Tibial artery (tissue), 4 donors: ENCODE measurements around the gene CCDC78.
A peak's percentile ranks its signal among the peaks of the same experiment; 100 is the strongest.

ENCODE experiments used
- DNase-seq, 2 donors: peaks; one replicate each; pipeline ENCODE4 v3.0.0-alpha.2; 2019
- H3K27ac ChIP-seq, 2 donors: fragments of 200-600 bp; sonication (generic) in 1 of 2; 1 replicate in 1 of 2; 2 replicates in 1 of 2; pipeline ENCODE4 v1.5.1; 2018 to 2019; ENCODE audit warnings: mild to moderate bottlenecking in 1 of 2
- H3K27me3 ChIP-seq, 2 donors: fragments of 200-600 bp; sonication (generic) in 1 of 2; one replicate each; pipeline versions ENCODE4 v1.5.1 to v1.6.0; 2016 to 2019
- H3K36me3 ChIP-seq, 3 donors: fragments of 200-600 bp; sonication (generic) in 2 of 3; one replicate each; pipeline ENCODE4 v1.5.1; 2016 to 2019; ENCODE audit warnings: mild to moderate bottlenecking in 2 of 3
- H3K4me1 ChIP-seq, 4 donors: fragments of 200-600 bp; sonication (generic) in 2 of 4; 1 replicate in 3 of 4; 2 replicates in 1 of 4; pipeline ENCODE4 v1.5.1; 2016 to 2019
- H3K4me3 ChIP-seq, 2 donors: fragments of 200-600 bp; sonication (generic) in 1 of 2; 1 replicate in 1 of 2; 2 replicates in 1 of 2; pipeline ENCODE4 v1.5.1; 2018 to 2019; ENCODE audit warnings: mild to moderate bottlenecking in 2 of 2
- H3K9me3 ChIP-seq, 3 donors: fragments of 200-600 bp; sonication (generic) in 1 of 3; one replicate each; pipeline ENCODE4 v1.5.1; 2016 to 2019
- intact Hi-C: fragments of 100-400 bp; cut with DNase I; formaldehyde crosslinking; loops from one replicate; pipeline ENCODE4 v1.15.0; 2023; ENCODE audit warnings: low total_unique reads
- TF ChIP-seq, protein P1 (sequence below), 2 experiments: fragments of 200-600 bp in 1 of 2; fragments of 450-650 bp in 1 of 2; IDR thresholded peaks; one replicate each; pipeline ENCODE4 v1.5.1; 2017 to 2019; ENCODE audit warnings: antibody characterized with exemption in 2 of 2, mild to moderate bottlenecking in 1 of 2, moderate library complexity in 1 of 2

Gene CCDC78

GRCh38 chr16:676913-677312 lies 49.3 kb downstream of the CCDC78 start:
- no peak for DNase-seq
- peaks cover 0 to 8% of the 10 kb centered on the region in 2 donors for H3K27me3 ChIP-seq
- peaks cover 0 to 48% (median 31%) of the 10 kb centered on the region in 4 donors for H3K4me1 ChIP-seq
- H3K27ac ChIP-seq: no peak overlapping the region
- H3K4me3 ChIP-seq: no peak overlapping the region
- TF ChIP-seq, protein P1, sequence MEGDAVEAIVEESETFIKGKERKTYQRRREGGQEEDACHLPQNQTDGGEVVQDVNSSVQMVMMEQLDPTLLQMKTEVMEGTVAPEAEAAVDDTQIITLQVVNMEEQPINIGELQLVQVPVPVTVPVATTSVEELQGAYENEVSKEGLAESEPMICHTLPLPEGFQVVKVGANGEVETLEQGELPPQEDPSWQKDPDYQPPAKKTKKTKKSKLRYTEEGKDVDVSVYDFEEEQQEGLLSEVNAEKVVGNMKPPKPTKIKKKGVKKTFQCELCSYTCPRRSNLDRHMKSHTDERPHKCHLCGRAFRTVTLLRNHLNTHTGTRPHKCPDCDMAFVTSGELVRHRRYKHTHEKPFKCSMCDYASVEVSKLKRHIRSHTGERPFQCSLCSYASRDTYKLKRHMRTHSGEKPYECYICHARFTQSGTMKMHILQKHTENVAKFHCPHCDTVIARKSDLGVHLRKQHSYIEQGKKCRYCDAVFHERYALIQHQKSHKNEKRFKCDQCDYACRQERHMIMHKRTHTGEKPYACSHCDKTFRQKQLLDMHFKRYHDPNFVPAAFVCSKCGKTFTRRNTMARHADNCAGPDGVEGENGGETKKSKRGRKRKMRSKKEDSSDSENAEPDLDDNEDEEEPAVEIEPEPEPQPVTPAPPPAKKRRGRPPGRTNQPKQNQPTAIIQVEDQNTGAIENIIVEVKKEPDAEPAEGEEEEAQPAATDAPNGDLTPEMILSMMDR (IDR thresholded peaks at IDR 0.05): no peak
- no peaks in the 10 kb centered on the region for H3K9me3 ChIP-seq
- H3K36me3 ChIP-seq: peaks cover 18 to 37% (median 26%) of the 10 kb centered on the region in 3 donors
- intact Hi-C loops: no loop called here

- intact Hi-C loops: no loop called here
- H3K4me3 ChIP-seq: no peak overlapping the region
- no peak overlapping the region for H3K27ac ChIP-seq
- DNase-seq: no peak
- TF ChIP-seq, protein P1 (IDR thresholded peaks at IDR 0.05): no peak
- peaks cover 18 to 37% (median 26%) of the 10 kb centered on the region in 3 donors for H3K36me3 ChIP-seq
- H3K4me1 ChIP-seq: peaks cover 0 to 44% (median 27%) of the 10 kb centered on the region in 4 donors
- no peaks in the 10 kb centered on the region for H3K9me3 ChIP-seq
- peaks cover 0 to 8% of the 10 kb centered on the region in 2 donors for H3K27me3 ChIP-seq
Measured at GRCh38 chr16:676565-676902, 49.7 kb downstream of the CCDC78 start.

DNA sequence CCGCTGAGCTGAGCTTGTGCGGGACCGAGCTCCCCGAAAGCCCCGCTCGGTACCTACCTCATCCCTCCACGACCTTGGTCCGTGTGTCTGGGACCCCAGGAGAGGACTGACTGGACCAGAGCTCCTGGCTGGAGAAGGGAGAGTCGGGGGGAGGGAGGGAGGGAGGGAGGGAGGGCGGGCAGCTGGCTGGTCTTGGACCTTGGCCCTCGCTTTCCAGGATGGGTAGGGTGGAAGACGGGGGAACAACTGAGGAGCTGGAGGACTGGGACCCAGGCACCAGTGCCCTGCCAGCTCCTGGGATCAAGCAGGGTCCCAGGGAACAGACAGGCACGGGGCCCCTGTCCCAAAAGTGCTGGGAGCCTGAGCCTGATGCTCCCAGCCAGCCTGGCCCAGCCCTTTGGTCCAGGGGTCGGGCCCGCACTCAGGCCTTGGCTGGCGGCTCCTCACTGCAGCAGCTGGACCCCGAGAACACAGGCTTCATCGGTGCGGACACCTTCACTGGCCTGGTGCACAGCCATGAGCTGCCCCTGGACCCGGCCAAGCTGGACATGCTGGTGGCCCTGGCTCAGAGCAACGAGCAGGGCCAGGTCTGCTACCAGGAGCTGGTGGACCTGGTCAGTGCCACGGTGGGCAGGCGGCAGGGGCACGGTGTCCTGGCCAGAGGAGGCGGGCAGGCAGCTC lies 50.2 kb downstream of the CCDC78 start:
- intact Hi-C loops: no loop called here
- TF ChIP-seq, protein P1 (IDR thresholded peaks at IDR 0.05): no peak
- Histone ChIP-seq H3K36me3 (peaks cover 21 to 38% (median 29%) of the 10 kb centered on the region in 3 donors), H3K9me3 (no peaks in the 10 kb centered on the region), H3K27me3 (peaks cover 0 to 8% of the 10 kb centered on the region in 2 donors), H3K4me1 (peaks cover 0 to 39% (median 22%) of the 10 kb centered on the region in 4 donors), H3K27ac (peak overlapping the region in 1 of 2 donors; percentile 33), H3K4me3 (peak overlapping the region; percentile 42 to 49)
- no peak for DNase-seq

DNA sequence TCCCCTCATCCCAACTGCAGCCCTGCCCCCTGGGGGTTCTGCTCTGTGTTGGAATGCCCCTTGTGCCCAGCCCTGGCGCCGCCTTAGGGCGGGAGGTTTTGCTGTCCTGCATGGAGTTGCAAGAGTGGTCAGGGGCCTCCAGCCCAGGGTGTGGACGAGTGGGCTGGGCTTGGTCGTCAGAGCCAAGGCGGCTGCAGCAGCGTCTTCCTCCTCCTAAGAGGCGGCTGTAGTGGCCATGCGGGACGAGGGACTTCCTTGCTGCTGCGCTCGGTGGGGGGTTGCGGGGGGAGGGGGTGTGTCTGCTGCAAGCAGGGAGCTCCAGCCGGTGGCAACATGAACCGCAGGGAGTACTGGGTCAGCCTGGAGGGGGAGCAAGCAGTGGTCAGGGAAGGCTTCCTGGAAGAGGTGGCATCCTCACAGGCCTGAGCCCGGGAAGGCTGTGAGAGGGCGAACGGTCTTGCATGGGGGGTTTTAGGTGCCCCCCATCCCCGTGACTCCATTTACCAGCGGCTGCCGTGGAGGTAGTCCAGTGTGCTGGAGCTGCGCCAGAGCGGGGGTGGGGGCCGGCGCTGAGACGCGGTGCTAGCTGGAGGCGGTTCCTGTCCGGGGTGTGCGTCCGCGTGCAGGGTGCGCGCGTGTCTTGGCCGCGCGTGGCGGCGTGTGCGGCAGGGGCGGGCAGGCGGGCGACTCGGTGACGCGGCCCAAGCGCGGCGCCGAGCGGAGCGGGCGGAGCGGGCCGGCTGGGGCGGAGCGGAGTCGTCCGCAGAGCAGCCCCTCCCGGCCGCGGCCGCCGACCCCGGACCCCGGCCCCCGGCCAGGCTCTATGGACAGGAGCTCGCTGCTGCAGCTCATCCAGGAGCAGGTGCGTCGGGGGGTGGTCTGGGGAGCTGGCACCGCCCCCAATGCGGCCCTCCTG lies 51.0 kb downstream of the CCDC78 start, which contains the start of gene RHBDL1:
Gene RHBDL1, plus strand, starts transcription at position 704 of the 916 bp plus-strand sequence. Its CDS starts 120 bp downstream, at position 824.
- peaks cover 0 to 8% of the 10 kb centered on the region in 2 donors for H3K27me3 ChIP-seq
- H3K4me3 ChIP-seq: peak within 1 kb of the TSS; percentile 42 to 49
- no peak for DNase-seq
- intact Hi-C loops: no loop called here
- peak within 1 kb of the TSS in 1 of 2 donors; percentile 33 for H3K27ac ChIP-seq
- peaks cover 29 to 46% (median 37%) of the 10 kb centered on the region in 3 donors for H3K36me3 ChIP-seq
- peaks cover 0 to 32% (median 18%) of the 10 kb centered on the region in 4 donors for H3K4me1 ChIP-seq
- TF ChIP-seq, protein P1 (IDR thresholded peaks at IDR 0.05): no peak
- no peaks in the 10 kb centered on the region for H3K9me3 ChIP-seq

DNA sequence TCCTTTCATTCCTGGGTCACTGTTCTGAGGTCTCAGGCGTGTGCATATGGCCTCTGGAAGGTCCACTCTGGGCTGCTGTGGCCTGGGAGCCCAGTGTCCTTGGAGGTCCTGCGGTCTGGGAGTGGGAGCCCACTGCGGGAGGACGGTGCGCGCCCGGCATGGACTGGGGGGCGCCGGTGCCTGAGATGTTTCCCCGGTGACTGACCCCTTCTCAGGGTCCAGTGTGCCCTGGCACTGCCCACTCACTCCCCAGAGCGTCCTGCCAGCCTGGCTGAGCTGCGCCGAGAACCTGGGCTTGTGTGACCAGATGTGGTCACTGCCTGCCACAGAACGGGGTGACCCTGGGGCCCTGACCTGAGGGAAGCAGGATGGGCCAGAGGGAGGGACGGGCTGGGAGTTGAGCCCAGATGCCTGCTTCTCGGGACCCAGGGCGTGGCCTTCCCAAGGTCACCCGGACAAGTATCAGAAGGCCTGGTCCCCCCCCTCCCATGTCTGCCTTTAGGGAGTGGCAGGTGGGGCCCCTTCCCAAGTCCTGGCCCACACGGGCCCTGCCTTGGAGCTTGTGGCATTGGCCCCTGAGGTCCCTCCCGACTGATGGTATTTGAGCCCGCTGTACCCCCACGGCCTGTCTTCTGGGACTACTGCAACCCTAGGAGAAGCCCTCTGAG lies 51.9 kb downstream of the CCDC78 start:
- no peak overlapping the region for H3K4me3 ChIP-seq
- TF ChIP-seq, protein P1 (IDR thresholded peaks at IDR 0.05): no peak
- H3K4me1 ChIP-seq: peaks cover 0 to 31% (median 20%) of the 10 kb centered on the region in 4 donors
- DNase-seq: no peak
- H3K36me3 ChIP-seq: peaks cover 34 to 55% (median 43%) of the 10 kb centered on the region in 3 donors
- no peaks in the 10 kb centered on the region for H3K9me3 ChIP-seq
- H3K27me3 ChIP-seq: peaks cover 0 to 8% of the 10 kb centered on the region in 2 donors
- H3K27ac ChIP-seq: no peak overlapping the region
- intact Hi-C loops: no loop called here
